Lung (tissue), 12 donors: ENCODE measurements around the gene GPC5. TPM values are rescaled to one million over a fixed set of nuclear protein-coding genes. Genes with fewer than 3 reads are reported as not detected.

ENCODE experiments used
- ATAC-seq: fragments of 200-7000 bp; cut with Tn5 transposase; one replicate; pipeline ENCODE4 v1.9.1; 2020; ENCODE audit warnings: moderate number of reproducible peaks; ENCODE audit not compliant: insufficient read depth, low FRiP score
- DNase-seq, 3 donors: peaks; one replicate each; pipeline ENCODE4 v3.0.0-alpha.2; 2013 to 2017
- H3K27ac ChIP-seq, 2 donors: one replicate each; pipeline ENCODE4 v1.5.1; 2013; ENCODE audit warnings: mild to moderate bottlenecking in 2 of 2, moderate library complexity in 2 of 2, control low read depth in 1 of 2, inconsistent platforms in 1 of 2, low read depth in 1 of 2, low read length in 1 of 2
- H3K27me3 ChIP-seq, 3 donors: one replicate each; pipeline ENCODE4 v1.5.1; 2013; ENCODE audit warnings: low read length in 2 of 3; ENCODE audit not compliant: control insufficient read depth in 3 of 3, insufficient read depth in 3 of 3
- H3K36me3 ChIP-seq, 4 donors: one replicate each; pipeline ENCODE4 v1.5.1; 2013; ENCODE audit warnings: low read length in 4 of 4, mild to moderate bottlenecking in 1 of 4, moderate library complexity in 1 of 4; ENCODE audit not compliant: control insufficient read depth in 4 of 4, insufficient read depth in 4 of 4
- H3K4me1 ChIP-seq, 5 donors: one replicate each; pipeline ENCODE4 v1.5.1; 2013; ENCODE audit warnings: low read length in 5 of 5, mild to moderate bottlenecking in 2 of 5, moderate library complexity in 1 of 5; ENCODE audit not compliant: control insufficient read depth in 5 of 5, insufficient read depth in 5 of 5
- H3K4me3 ChIP-seq: one replicate; pipeline ENCODE4 v1.5.1; 2013; ENCODE audit warnings: mild to moderate bottlenecking, control low read depth, moderate library complexity
- H3K9ac ChIP-seq, 2 donors: one replicate each; pipeline ENCODE4 v1.5.1; 2013; ENCODE audit warnings: low read length in 2 of 2, control low read depth in 1 of 2; ENCODE audit not compliant: insufficient read depth in 1 of 2
- H3K9me3 ChIP-seq, 4 donors: one replicate each; pipeline ENCODE4 v1.5.1; 2013; ENCODE audit warnings: low read length in 3 of 4, mild to moderate bottlenecking in 1 of 4, moderate library complexity in 1 of 4; ENCODE audit not compliant: control insufficient read depth in 4 of 4, insufficient read depth in 3 of 4
- CTCF ChIP-seq: IDR thresholded peaks from 2 replicates; pipeline ENCODE4 v1.5.1; 2012; ENCODE audit warnings: mild to moderate bottlenecking; ENCODE audit errors: control extremely low read depth, extremely low read depth
- WGBS, 2 donors: extraction: QIAGEN DNeasy Blood & Tissue Kit; methylation state at CpG; one replicate each; pipeline ENCODE4 v1.1.7; 2013; 5-methylcytosine and 5-hydroxymethylcytosine counted together
- polyA plus RNA-seq, 2 donors: library from polyadenylated mRNA; stranded (reverse); fragments of 200-250 nt; gene quantifications; one replicate each; pipeline ENCODE4 v1.2.1, GENCODE V29; 2013
- total RNA-seq, 2 donors: library from RNA; depleted of rRNA in 1 of 2; stranded (reverse); fragments of >200 nt in 1 of 2; gene quantifications; one replicate each; pipeline ENCODE4 v1.2.1, GENCODE V29; 2014 to 2021
- donor health status: control.
- donor health status: control.
- donor health status: Bipolar disorder and iron deficiency.
- donor health status: healthy.
- donor health status: DM: yes; HTN: yes; CAD: no.

Gene GPC5
- total and polyA plus RNA-seq, 4 donors: 0.55 to 37.3 (median 4.4) TPM

GRCh38 chr13:91482427-91482826 is 84.0 kb downstream of the GPC5 start:
- Histone ChIP-seq H3K4me1 (no peaks in the 10 kb centered on the region), H3K4me3 (no peak overlapping the region), H3K27ac (no peak overlapping the region), H3K9me3 (no peaks in the 10 kb centered on the region), H3K36me3 (no peaks in the 10 kb centered on the region), H3K27me3 (no peaks in the 10 kb centered on the region), H3K9ac (no peak overlapping the region)
- DNase-seq: no peak
- no peak for TF ChIP-seq CTCF
- no peak for ATAC-seq
- WGBS, 2 donors: 71 to 78% methylated on average over 5 of the region's 5 CpGs

GRCh38 chr13:91491980-91492379 is 93.6 kb downstream of the GPC5 start:
- H3K4me1 ChIP-seq: no peaks in the 10 kb centered on the region
- no peak for ATAC-seq
- 78 to 84% methylated on average over 2 of the region's 2 CpGs for WGBS, 2 donors
- H3K36me3 ChIP-seq: no peaks in the 10 kb centered on the region
- peak in 2 of 3 donors; percentile 6 to 49 for DNase-seq
- H3K9me3 ChIP-seq: no peaks in the 10 kb centered on the region
- no peak overlapping the region for H3K4me3 ChIP-seq
- H3K27me3 ChIP-seq: no peaks in the 10 kb centered on the region
- H3K27ac ChIP-seq: no peak overlapping the region
- TF ChIP-seq CTCF: no peak
- no peak overlapping the region for H3K9ac ChIP-seq

GRCh38 chr13:91493442-91493841 is 95.0 kb downstream of the GPC5 start:
- ATAC-seq (no peak), DNase-seq (no peak)
- no peaks in the 10 kb centered on the region for H3K36me3 ChIP-seq
- no peak overlapping the region for H3K4me3 ChIP-seq
- no peak for TF ChIP-seq CTCF
- H3K27ac ChIP-seq: no peak overlapping the region
- H3K9ac ChIP-seq: no peak overlapping the region
- no peaks in the 10 kb centered on the region for H3K9me3 ChIP-seq
- WGBS, 2 donors: 88 to 89% methylated on average over 5 of the region's 5 CpGs
- H3K27me3 ChIP-seq: no peaks in the 10 kb centered on the region
- no peaks in the 10 kb centered on the region for H3K4me1 ChIP-seq

GRCh38 chr13:91498298-91498697 is 99.9 kb downstream of the GPC5 start:
- H3K9ac ChIP-seq: no peak overlapping the region
- no peaks in the 10 kb centered on the region for H3K4me1 ChIP-seq
- no peaks in the 10 kb centered on the region for H3K36me3 ChIP-seq
- DNase-seq (no peak), ATAC-seq (no peak)
- TF ChIP-seq CTCF: no peak
- 84 to 87% methylated on average over 5 of the region's 5 CpGs for WGBS, 2 donors
- no peaks in the 10 kb centered on the region for H3K27me3 ChIP-seq
- no peaks in the 10 kb centered on the region for H3K9me3 ChIP-seq
- no peak overlapping the region for H3K27ac ChIP-seq
- no peak overlapping the region for H3K4me3 ChIP-seq
